Endothelial cell of umbilical vein (primary cell): ENCODE data around the gene TSHZ3. TPM values are rescaled to one million over a fixed set of nuclear protein-coding genes. Genes with fewer than 3 reads are reported as not detected.

ENCODE experiments used
- BruUV-seq: library from RNA; stranded (reverse); fragments of 400-500 nt; replicated peaks from 2 replicates; lab custom pipeline; 2021; lab: Mats Ljungman, UMichigan
- CTCF ChIA-PET: fragments of 300-600, 350-600 bp; sonication (Branson Sonifier 250); formaldehyde crosslinking; loops from one replicate; lab custom pipeline; 2021; ENCODE audit warnings: antibody characterized with exemption, inconsistent platforms; lab: Charles Lee
- POLR2A ChIA-PET: fragments of 300-600, 350-600 bp; sonication (Branson Sonifier 250); formaldehyde crosslinking; loops from one replicate; lab custom pipeline; 2021; ENCODE audit warnings: antibody characterized with exemption, inconsistent platforms; lab: Charles Lee
- DNase-seq: peaks from one replicate; pipeline ENCODE4 v3.0.0-alpha.2; 2011; ENCODE audit warnings: low read depth, low spot score
- FAIRE-seq: peaks from 2 replicates; lab custom pipeline; 2011; peaks lifted over from hg19 to GRCh38; lab: Jason Lieb, UNC
- H2AFZ ChIP-seq: 2 replicates; pipeline ENCODE4 v1.6.0; 2012; ENCODE audit warnings: low read depth, low read length, control low read depth, inconsistent platforms
- H3K27ac ChIP-seq: 2 replicates; pipeline ENCODE4 v1.5.1; 2011; ENCODE audit warnings: low read depth, mild to moderate bottlenecking, control low read depth, low read length, moderate library complexity; ENCODE audit not compliant: insufficient read depth
- H3K27me3 ChIP-seq, 2 experiments: 2 replicates each; pipeline versions ENCODE4 v1.6.0 to v1.6.1; 2011; ENCODE audit warnings: low read length in 2 of 2, mixed read lengths in 1 of 2; ENCODE audit not compliant: control insufficient read depth in 2 of 2, insufficient read depth in 2 of 2
- H3K36me3 ChIP-seq, 2 experiments: 2 replicates in 1 of 2; 3 replicates in 1 of 2; pipeline ENCODE4 v1.5.1; 2011; ENCODE audit warnings: low read length in 2 of 2, mild to moderate bottlenecking in 1 of 2, moderate library complexity in 1 of 2; ENCODE audit not compliant: control insufficient read depth in 2 of 2, insufficient read depth in 2 of 2; ENCODE audit errors: extremely low read depth in 1 of 2
- H3K4me1 ChIP-seq: 3 replicates; pipeline ENCODE4 v1.5.1; 2011; ENCODE audit warnings: mild to moderate bottlenecking, low read length; ENCODE audit not compliant: control insufficient read depth, insufficient read depth; ENCODE audit errors: extremely low read depth
- H3K4me2 ChIP-seq: 2 replicates; pipeline ENCODE4 v1.6.1; 2011; ENCODE audit warnings: low read length, control low read depth, mixed read lengths; ENCODE audit not compliant: insufficient read depth
- H3K4me3 ChIP-seq, 3 experiments: fragments of 200-600 bp in 1 of 3; sonication (generic), shearing (Covaris generic) in 1 of 3; replicated peaks in 1 of 3; 2 replicates each; pipeline ENCODE4 v1.5.1; 2011 to 2016; ENCODE audit warnings: control low read depth in 3 of 3, low read length in 3 of 3, mild to moderate bottlenecking in 2 of 3, inconsistent platforms in 1 of 3, low read depth in 1 of 3, moderate library complexity in 1 of 3; ENCODE audit not compliant: insufficient read depth in 1 of 3
- H3K79me2 ChIP-seq: 2 replicates; pipeline ENCODE4 v1.6.0; 2012; ENCODE audit warnings: low read length, inconsistent platforms; ENCODE audit not compliant: control insufficient read depth, insufficient read depth
- H3K9ac ChIP-seq: replicated peaks from 2 replicates; pipeline ENCODE3; 2011; ENCODE audit warnings: low read length, control low read depth; ENCODE audit not compliant: insufficient read depth; ENCODE audit errors: extremely low read depth
- H3K9me1 ChIP-seq: replicated peaks from 3 replicates; pipeline ENCODE4 v1.6.0; 2011; ENCODE audit warnings: mild to moderate bottlenecking, low read length; ENCODE audit not compliant: control insufficient read depth, insufficient read depth; ENCODE audit errors: extremely low read depth
- H3K9me3 ChIP-seq: replicated peaks from 2 replicates; pipeline ENCODE4 v1.5.1; 2012; ENCODE audit warnings: low read length, inconsistent platforms; ENCODE audit not compliant: control insufficient read depth, insufficient read depth
- H4K20me1 ChIP-seq: replicated peaks from 2 replicates; pipeline ENCODE3; 2011; ENCODE audit warnings: mild to moderate bottlenecking, low read length; ENCODE audit not compliant: control insufficient read depth, insufficient read depth; ENCODE audit errors: extremely low read depth
- CTCF ChIP-seq, 2 donors: IDR thresholded peaks; 1 replicate in 1 of 2; 2 replicates in 1 of 2; pipeline ENCODE4 v1.5.1; 2011; ENCODE audit warnings: low read length in 2 of 2, mild to moderate bottlenecking in 2 of 2, moderate library complexity in 2 of 2, control low read depth in 1 of 2, inconsistent platforms in 1 of 2, low read depth in 1 of 2; ENCODE audit not compliant: insufficient read depth in 1 of 2; ENCODE audit errors: extremely low read depth in 1 of 2
- EZH2 ChIP-seq: IDR thresholded peaks from 2 replicates; pipeline ENCODE4 v1.6.1; 2012; ENCODE audit warnings: borderline replicate concordance, low read depth, mild to moderate bottlenecking, moderate library complexity, low read length, inconsistent platforms; ENCODE audit not compliant: severe bottlenecking
- FOS ChIP-seq: IDR thresholded peaks from 2 replicates; pipeline ENCODE4 v1.6.1; 2011; ENCODE audit warnings: mild to moderate bottlenecking, low read length, moderate library complexity, borderline replicate concordance; ENCODE audit not compliant: insufficient read depth
- GATA2 ChIP-seq: IDR thresholded peaks from 2 replicates; pipeline ENCODE4 v1.7.0; 2011; ENCODE audit warnings: low read depth, mild to moderate bottlenecking, moderate library complexity, mixed read lengths, low read length; ENCODE audit not compliant: insufficient read length, insufficient read depth
- JUN ChIP-seq: IDR thresholded peaks from 2 replicates; pipeline ENCODE4 v1.6.1; 2011; ENCODE audit warnings: borderline replicate concordance, low read depth; ENCODE audit not compliant: insufficient read length, insufficient read depth
- MAX ChIP-seq: IDR thresholded peaks from 2 replicates; pipeline ENCODE4 v1.6.1; 2011; ENCODE audit not compliant: insufficient read depth, insufficient read length
- MYC ChIP-seq: IDR thresholded peaks from one replicate; pipeline ENCODE4 v1.6.1; 2011; ENCODE audit warnings: mild to moderate bottlenecking, low read depth, low read length
- POLR2A ChIP-seq: IDR thresholded peaks from 2 replicates; pipeline ENCODE4 v1.6.1; 2012; ENCODE audit warnings: low read depth, mild to moderate bottlenecking, control low read depth, low read length
- POLR2AphosphoS5 ChIP-seq: IDR thresholded peaks from 2 replicates; pipeline ENCODE4 v1.6.1; 2012; ENCODE audit warnings: low read depth, mild to moderate bottlenecking, control low read depth, low read length, moderate library complexity; ENCODE audit not compliant: insufficient read depth
- dilution Hi-C: fragments of 300-500 bp; cut with MboI; formaldehyde crosslinking; loops from one replicate; pipeline ENCODE4 v1.15.0; 2019; ENCODE audit warnings: low sequenced_read_pairs; ENCODE audit not compliant: extremely low pct_ligation_motif_present
- intact Hi-C: fragments of 100-400 bp; cut with micrococcal nuclease; formaldehyde crosslinking; loops from one replicate; pipeline ENCODE4 v1.10.0; 2022
- polyA plus RNA-seq, 4 experiments: library from polyadenylated mRNA; depleted of rRNA in 3 of 4; stranded (reverse) in 3 of 4; unstranded in 1 of 4; fragments of >200 nt; gene quantifications; 2 replicates each; pipeline versions ENCODE4 v1.2.1 to v1.2.3, GENCODE V29; 2011 to 2012; ENCODE audit warnings: missing spikeins in 1 of 4
- total RNA-seq: library from RNA; stranded (reverse); gene quantifications from 2 replicates; pipeline ENCODE4 v1.2.3, GENCODE V29; 2021

Gene TSHZ3
- total and polyA plus RNA-seq, 2 donors (not counting 3 experiments of a cell fraction or from before 2014, with no cell fraction given): 1.2 to 6.2 TPM

- Histone ChIP-seq H3K9me3 (no peaks in the 10 kb centered on the region), H2AFZ (no peak overlapping the region), H3K9me1 (no peaks in the 10 kb centered on the region), H4K20me1 (no peaks in the 10 kb centered on the region), H3K27ac (no peak overlapping the region), H3K27me3 (peaks cover 0 to 2% of the 10 kb centered on the region in 2 experiments), H3K9ac (no peak overlapping the region), H3K79me2 (no peaks in the 10 kb centered on the region), H3K36me3 (no peaks in the 10 kb centered on the region), H3K4me2 (no peak overlapping the region), H3K4me1 (peaks cover 2% of the 10 kb centered on the region), H3K4me3 (no peak overlapping the region)
- no peak for DNase-seq
- BruUV-seq: no TSS peak
- ChIA-PET POLR2A (no interaction called here), CTCF (no interaction called here)
- FAIRE-seq: no peak
- intact Hi-C loops (no loop called here), dilution Hi-C loops (no loop called here)
- TF ChIP-seq POLR2A (no peak), EZH2 (no peak), FOS (no peak), MAX (no peak), GATA2 (no peak), JUN (no peak), MYC (no peak), POLR2AphosphoS5 (no peak), CTCF (IDR thresholded peaks at IDR 0.05; ENCODE audit: extremely low read depth in 1 of 2, insufficient read depth in 1 of 2, low read depth in 1 of 2, low read length in 2 of 2) (no peak)
Observed at GRCh38 chr19:31339411-31339810, 9.8 kb downstream of the TSHZ3 start.
